DOHH2 (cell line): ENCODE results near the gene CYP4F22.

Experiments
- EZH2phosphoT487 ChIP-seq: fragments of 200-600 bp; sonication (generic); IDR thresholded peaks from 2 replicates; pipeline ENCODE4 v1.6.1; 2017; ENCODE audit warnings: borderline replicate concordance, mild to moderate bottlenecking, antibody characterized with exemption, low read length, moderate library complexity, mixed read lengths
- TF ChIP-seq, protein P1 (sequence below): fragments of 200-600 bp; sonication (generic); IDR thresholded peaks from one replicate; pipeline ENCODE4 v1.5.1; 2014; ENCODE audit warnings: antibody characterized with exemption, mild to moderate bottlenecking, low read depth, low read length; ENCODE audit not compliant: poor library complexity, severe bottlenecking

DNA sequence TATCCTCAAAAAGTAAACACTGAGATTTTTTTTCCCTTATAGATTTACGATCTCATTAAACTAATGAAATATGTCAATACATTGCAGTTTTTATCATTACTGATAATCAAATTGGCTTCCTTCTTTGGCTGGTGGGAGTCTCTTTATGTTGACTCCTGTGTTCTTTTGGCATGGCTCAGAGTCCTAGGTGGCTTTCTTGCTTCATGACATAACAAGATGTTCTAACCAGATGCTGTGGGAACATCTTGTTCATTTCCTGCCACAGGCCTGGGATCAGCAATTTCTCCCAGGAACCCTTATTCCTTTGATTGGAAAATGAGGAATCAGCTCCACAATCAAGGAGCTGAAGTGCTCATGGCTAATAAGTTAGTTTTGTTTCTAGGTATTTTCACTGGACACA is 13.2 kb upstream of the CYP4F22 start:
- TF ChIP-seq, protein P1, sequence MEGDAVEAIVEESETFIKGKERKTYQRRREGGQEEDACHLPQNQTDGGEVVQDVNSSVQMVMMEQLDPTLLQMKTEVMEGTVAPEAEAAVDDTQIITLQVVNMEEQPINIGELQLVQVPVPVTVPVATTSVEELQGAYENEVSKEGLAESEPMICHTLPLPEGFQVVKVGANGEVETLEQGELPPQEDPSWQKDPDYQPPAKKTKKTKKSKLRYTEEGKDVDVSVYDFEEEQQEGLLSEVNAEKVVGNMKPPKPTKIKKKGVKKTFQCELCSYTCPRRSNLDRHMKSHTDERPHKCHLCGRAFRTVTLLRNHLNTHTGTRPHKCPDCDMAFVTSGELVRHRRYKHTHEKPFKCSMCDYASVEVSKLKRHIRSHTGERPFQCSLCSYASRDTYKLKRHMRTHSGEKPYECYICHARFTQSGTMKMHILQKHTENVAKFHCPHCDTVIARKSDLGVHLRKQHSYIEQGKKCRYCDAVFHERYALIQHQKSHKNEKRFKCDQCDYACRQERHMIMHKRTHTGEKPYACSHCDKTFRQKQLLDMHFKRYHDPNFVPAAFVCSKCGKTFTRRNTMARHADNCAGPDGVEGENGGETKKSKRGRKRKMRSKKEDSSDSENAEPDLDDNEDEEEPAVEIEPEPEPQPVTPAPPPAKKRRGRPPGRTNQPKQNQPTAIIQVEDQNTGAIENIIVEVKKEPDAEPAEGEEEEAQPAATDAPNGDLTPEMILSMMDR: no peak
- no peak for TF ChIP-seq EZH2phosphoT487
